ENCODE data around the gene FZD2. TPM values are rescaled to one million over a fixed set of nuclear protein-coding genes. Genes with fewer than 3 reads are reported as not detected.

The FZD2 gene
- total and polyA plus RNA-seq, 2 of the 8 experiments (the other 6 are each of a cell fraction or from before 2014, with no cell fraction given): 17.6 to 86.7 TPM

DNA sequence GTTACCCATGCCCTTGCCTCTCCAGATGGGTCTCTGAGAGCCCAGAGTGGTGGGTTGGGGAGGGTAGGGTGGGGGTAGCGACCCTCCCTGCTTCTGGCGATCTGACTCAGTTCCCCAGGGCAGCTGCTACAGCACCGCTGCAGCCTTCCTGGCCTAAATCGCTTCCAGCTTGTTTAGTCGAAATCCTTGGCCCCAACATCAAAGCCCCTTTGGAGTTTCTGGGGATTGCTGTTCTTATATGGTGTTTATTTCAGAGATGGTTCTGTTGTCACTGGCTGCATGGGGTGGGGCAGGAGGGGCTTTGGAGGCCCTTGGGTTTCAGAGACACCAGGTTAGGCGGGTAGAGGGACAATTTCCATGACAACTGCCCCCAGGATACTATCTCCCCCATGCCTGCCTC, 35.9 kb downstream of the FZD2 start:
- Histone ChIP-seq H4K5ac (ENCODE audit: insufficient read length, low read depth, low read length) (no peak overlapping the region), H2BK12ac (ENCODE audit: low read depth, low read length) (no peak overlapping the region), H3K14ac (ENCODE audit: insufficient read length) (no peak overlapping the region), H2BK120ac (replicated peaks; ENCODE audit: low read depth, low read length) (no peak overlapping the region), H3K23me2 (ENCODE audit: low read depth, low read length) (peaks cover 11% of the 10 kb centered on the region; the same call in 1 of the 2 replicates), H3K56ac (replicated peaks; ENCODE audit: insufficient read length, low read depth, low read length) (no peak overlapping the region), H2AK5ac (ENCODE audit: low read depth, low read length) (no peak overlapping the region), H3K79me2 (ENCODE audit: control insufficient read depth in 1 of 2, insufficient read depth in 2 of 2, low read length in 2 of 2) (no peaks in the 10 kb centered on the region), H3K4me2 (ENCODE audit: insufficient read depth in 1 of 2, low read depth in 2 of 2, low read length in 2 of 2) (no peak overlapping the region), H2BK20ac (ENCODE audit: low read length) (no peak overlapping the region), H3K4me1 (replicated peaks in 1 of 4; ENCODE audit: control insufficient read depth in 3 of 4, insufficient read depth in 4 of 4, low read length in 3 of 4) (no peaks in the 10 kb centered on the region), H3K18ac (ENCODE audit: extremely low read depth, low read length) (no peak overlapping the region), H4K20me1 (replicated peaks in 1 of 2; ENCODE audit: control insufficient read depth in 1 of 2, insufficient read depth in 2 of 2, low read length in 2 of 2) (peaks cover 0 to 5% of the 10 kb centered on the region in 2 experiments), H3K23ac (ENCODE audit: insufficient read length) (no peak overlapping the region), H3K36me3 (ENCODE audit: control insufficient read depth in 2 of 4, insufficient read depth in 4 of 4, low read length in 3 of 4) (no peaks in the 10 kb centered on the region), H3K4me3 (ENCODE audit: extremely low read depth in 1 of 4, insufficient read depth in 2 of 4, low read depth in 3 of 4, low read length in 4 of 4) (no peak overlapping the region), H2AFZ (ENCODE audit: low read length) (no peak overlapping the region), H2BK15ac (ENCODE audit: low read length) (no peak overlapping the region), H3K79me1 (ENCODE audit: low read depth, low read length) (no peaks in the 10 kb centered on the region; the same call in 1 of the 2 replicates), H4K91ac (replicated peaks; ENCODE audit: insufficient read length, low read length) (no peak overlapping the region), H4K8ac (ENCODE audit: extremely low read depth, insufficient read depth, low read length) (no peak overlapping the region), H3K27me3 (replicated peaks in 1 of 4; ENCODE audit: control insufficient read depth in 3 of 4, extremely low read depth in 1 of 4, insufficient read depth in 3 of 4, low read length in 3 of 4) (no peaks in the 10 kb centered on the region), H3K9ac (replicated peaks in 1 of 4; ENCODE audit: extremely low read depth in 1 of 4, low read depth in 3 of 4, low read length in 3 of 4) (no peak overlapping the region), H3K27ac (ENCODE audit: low read depth, low read length) (no peak overlapping the region), H3K9me3 (ENCODE audit: insufficient read depth in 2 of 2, low read depth in 1 of 2, low read length in 1 of 2) (no peaks in the 10 kb centered on the region), H3K4ac (replicated peaks; ENCODE audit: insufficient read length, low read depth, low read length) (no peak overlapping the region), H2BK5ac (ENCODE audit: low read depth, low read length) (no peak overlapping the region)
- DNase-seq (ENCODE audit: low read depth in 1 of 2, low spot score in 2 of 2): no peak
- WGBS, 2 experiments (ENCODE audit: extremely low coverage in 1 of 2, insufficient coverage in 1 of 2, insufficient read length in 1 of 2, insufficient replicate concordance in 2 of 2, low coverage in 1 of 2, low lambda C conversion rate in 2 of 2, missing lambda C conversion rate in 1 of 2): 88% methylated on average over 5 of the region's 6 CpGs; no CpG with 5 or more reads in 1 of the 2 experiments
- FAIRE-seq: no peak
- CTCF ChIA-PET (ENCODE audit: partially characterized antibody): interaction anchor here (1.6 to 2.8 kb wide), 3 partner anchors 29 to 59 kb away, joined by 5 to 10 read pairs (median 5); no protein-coding TSS in a partner anchor
- POLR2A ChIA-PET (ENCODE audit: partially characterized antibody): interaction anchor here (1.5 kb wide), 2 partner anchors 14 to 37 kb away, joined by 3 to 5 read pairs; no protein-coding TSS in a partner anchor
- TF ChIP-seq CBX8 (IDR thresholded peaks at IDR 0.05; ENCODE audit: borderline replicate concordance, low read depth, low read length) (no peak), KDM5A (IDR thresholded peaks at IDR 0.05; ENCODE audit: low read length) (no peak), SIX5 (IDR thresholded peaks at IDR 0.05; ENCODE audit: low read depth, low read length) (no peak)
- TF ChIP-seq, protein P1, sequence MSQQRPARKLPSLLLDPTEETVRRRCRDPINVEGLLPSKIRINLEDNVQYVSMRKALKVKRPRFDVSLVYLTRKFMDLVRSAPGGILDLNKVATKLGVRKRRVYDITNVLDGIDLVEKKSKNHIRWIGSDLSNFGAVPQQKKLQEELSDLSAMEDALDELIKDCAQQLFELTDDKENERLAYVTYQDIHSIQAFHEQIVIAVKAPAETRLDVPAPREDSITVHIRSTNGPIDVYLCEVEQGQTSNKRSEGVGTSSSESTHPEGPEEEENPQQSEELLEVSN (IDR thresholded peaks at IDR 0.05): no peak
- TF ChIP-seq, protein P2, sequence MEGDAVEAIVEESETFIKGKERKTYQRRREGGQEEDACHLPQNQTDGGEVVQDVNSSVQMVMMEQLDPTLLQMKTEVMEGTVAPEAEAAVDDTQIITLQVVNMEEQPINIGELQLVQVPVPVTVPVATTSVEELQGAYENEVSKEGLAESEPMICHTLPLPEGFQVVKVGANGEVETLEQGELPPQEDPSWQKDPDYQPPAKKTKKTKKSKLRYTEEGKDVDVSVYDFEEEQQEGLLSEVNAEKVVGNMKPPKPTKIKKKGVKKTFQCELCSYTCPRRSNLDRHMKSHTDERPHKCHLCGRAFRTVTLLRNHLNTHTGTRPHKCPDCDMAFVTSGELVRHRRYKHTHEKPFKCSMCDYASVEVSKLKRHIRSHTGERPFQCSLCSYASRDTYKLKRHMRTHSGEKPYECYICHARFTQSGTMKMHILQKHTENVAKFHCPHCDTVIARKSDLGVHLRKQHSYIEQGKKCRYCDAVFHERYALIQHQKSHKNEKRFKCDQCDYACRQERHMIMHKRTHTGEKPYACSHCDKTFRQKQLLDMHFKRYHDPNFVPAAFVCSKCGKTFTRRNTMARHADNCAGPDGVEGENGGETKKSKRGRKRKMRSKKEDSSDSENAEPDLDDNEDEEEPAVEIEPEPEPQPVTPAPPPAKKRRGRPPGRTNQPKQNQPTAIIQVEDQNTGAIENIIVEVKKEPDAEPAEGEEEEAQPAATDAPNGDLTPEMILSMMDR (IDR thresholded peaks at IDR 0.05; ENCODE audit: control extremely low read depth in 1 of 3, insufficient read depth in 1 of 3, low read depth in 1 of 3, low read length in 3 of 3): no peak

Data from H1 (cell line).